T-helper 2 cell treated with Interferon-gamma antibody and Interleukin-4, amounts not matched to agents 100 ng/mL and 5 ng/mL, for 36 hours (primary cell): ENCODE results near the gene CTRB2. TPM values are rescaled to one million over a fixed set of nuclear protein-coding genes. Genes with fewer than 3 reads are reported as not detected.
"Not testable (repeated sequence)": the region's sequence is repeated elsewhere in the genome, so short reads cannot be mapped to it uniquely, and the experiment has no call there.

Experiments
- intact Hi-C: fragments of 100-400 bp; cut with micrococcal nuclease; formaldehyde crosslinking; loops from one replicate; pipeline ENCODE4 v1.15.1; 2023
- total RNA-seq: library from RNA; stranded (reverse); gene quantifications from 2 replicates; pipeline ENCODE4 v1.2.3, GENCODE V29; 2022

The CTRB2 gene
- total RNA-seq, 1 donor from 2014 or later, result not detected

GRCh38 chr16:75205961-75206748 is 806 bp downstream of the CTRB2 start:
- intact Hi-C loops, result not testable (repeated sequence)

- intact Hi-C loops, result not testable (repeated sequence)
Observed at GRCh38 chr16:75205438-75205837, 1.5 kb downstream of the CTRB2 start.

GRCh38 chr16:75204905-75205304 is 2.1 kb downstream of the CTRB2 start:
- intact Hi-C loops, result not testable (repeated sequence)

- intact Hi-C loops, result no loop called here
Observed at GRCh38 chr16:75204410-75204758, 2.6 kb downstream of the CTRB2 start.

- intact Hi-C loops, result no loop called here
Observed at GRCh38 chr16:75203667-75204409, 3.1 kb downstream of the CTRB2 start.

GRCh38 chr16:75203096-75203495 is 3.9 kb downstream of the CTRB2 start:
- intact Hi-C loops, result no loop called here

- intact Hi-C loops, result no loop called here
Observed at GRCh38 chr16:75202069-75202590, 4.8 kb downstream of the CTRB2 start.

- intact Hi-C loops, result loop anchor here (2.0 to 5.0 kb wide), 2 partner anchors 34 to 267 kb away; partner anchors contain the start of gene TMEM170A
Observed at GRCh38 chr16:75198135-75198600, 8.8 kb downstream of the CTRB2 start.

GRCh38 chr16:75197522-75198134 is 9.3 kb downstream of the CTRB2 start:
- intact Hi-C loops, result loop anchor here (2.0 to 5.0 kb wide), 2 partner anchors 35 to 267 kb away; partner anchors contain the start of gene TMEM170A

GRCh38 chr16:75196836-75197235 is 10.1 kb downstream of the CTRB2 start:
- intact Hi-C loops, result loop anchor here (5.0 kb wide), 1 partner anchor 35 kb away; no protein-coding TSS in a partner anchor

GRCh38 chr16:75195811-75196790 is 10.9 kb downstream of the CTRB2 start:
- intact Hi-C loops, result loop anchor here (5.0 kb wide), 1 partner anchor 36 kb away; no protein-coding TSS in a partner anchor

GRCh38 chr16:75193730-75194444 is 13.1 kb downstream of the CTRB2 start:
- intact Hi-C loops, result no loop called here

- intact Hi-C loops, result no loop called here
Observed at GRCh38 chr16:75193265-75193650, 13.7 kb downstream of the CTRB2 start.

- intact Hi-C loops, result no loop called here
Observed at GRCh38 chr16:75192606-75193264, 14.2 kb downstream of the CTRB2 start.

- intact Hi-C loops, result no loop called here
Observed at GRCh38 chr16:75189638-75190245, 17.2 kb downstream of the CTRB2 start.

GRCh38 chr16:75188832-75189477 is 18.0 kb downstream of the CTRB2 start:
- intact Hi-C loops, result no loop called here

- intact Hi-C loops, result no loop called here
Observed at GRCh38 chr16:75181630-75182029, 25.3 kb downstream of the CTRB2 start.

- intact Hi-C loops, result no loop called here
Observed at GRCh38 chr16:75179208-75179607, 27.8 kb downstream of the CTRB2 start.
